Effector memory CD8-positive, alpha-beta T cell (primary cell): ENCODE measurements around the gene CCDC174.
A peak's percentile ranks its signal among the peaks of the same experiment; 100 is the strongest.
"Not testable (repeated sequence)": the region's sequence is repeated elsewhere in the genome, so short reads cannot be mapped to it uniquely, and the experiment has no call there.

ENCODE experiments used
- ATAC-seq: fragments of 150-1000 bp; cut with Tn5 transposase; replicated peaks from 2 replicates; pipeline ENCODE4 v1.10.0; 2021; ENCODE audit warnings: mild to moderate bottlenecking, moderate library complexity
- DNase-seq, 3 experiments: peaks; one replicate each; pipeline ENCODE4 v3.0.0; 2021
- H3K27ac Mint-ChIP-seq, 2 donors: one replicate each; pipeline ENCODE4 v1.8.0; 2022; ENCODE audit warnings: mild to moderate bottlenecking in 2 of 2, mixed read lengths in 2 of 2, moderate library complexity in 2 of 2
- H3K27me3 Mint-ChIP-seq, 2 donors: one replicate each; pipeline ENCODE4 v1.8.0; 2022; ENCODE audit warnings: mixed read lengths in 2 of 2
- H3K36me3 Mint-ChIP-seq: one replicate; pipeline ENCODE4 v1.8.0; 2022; ENCODE audit warnings: mild to moderate bottlenecking, moderate library complexity, mixed read lengths; ENCODE audit not compliant: insufficient read depth
- H3K4me1 Mint-ChIP-seq, 2 donors: one replicate each; pipeline ENCODE4 v1.8.0; 2022; ENCODE audit warnings: low read depth in 2 of 2, mixed read lengths in 2 of 2
- H3K4me3 Mint-ChIP-seq, 2 donors: one replicate each; pipeline ENCODE4 v1.8.0; 2022; ENCODE audit warnings: mild to moderate bottlenecking in 2 of 2, mixed read lengths in 2 of 2, moderate library complexity in 2 of 2
- H3K9me3 Mint-ChIP-seq, 2 donors: one replicate each; pipeline ENCODE4 v1.8.0; 2022; ENCODE audit warnings: mixed read lengths in 2 of 2
- total RNA-seq, 9 experiments: gene quantifications; one replicate each; lab custom pipeline; 2026; lab: John Stamatoyannopoulos, UW

Gene CCDC174
- 34.2 to 63.9 (median 44.0) reads per million in 9 experiments for total RNA-seq

DNA sequence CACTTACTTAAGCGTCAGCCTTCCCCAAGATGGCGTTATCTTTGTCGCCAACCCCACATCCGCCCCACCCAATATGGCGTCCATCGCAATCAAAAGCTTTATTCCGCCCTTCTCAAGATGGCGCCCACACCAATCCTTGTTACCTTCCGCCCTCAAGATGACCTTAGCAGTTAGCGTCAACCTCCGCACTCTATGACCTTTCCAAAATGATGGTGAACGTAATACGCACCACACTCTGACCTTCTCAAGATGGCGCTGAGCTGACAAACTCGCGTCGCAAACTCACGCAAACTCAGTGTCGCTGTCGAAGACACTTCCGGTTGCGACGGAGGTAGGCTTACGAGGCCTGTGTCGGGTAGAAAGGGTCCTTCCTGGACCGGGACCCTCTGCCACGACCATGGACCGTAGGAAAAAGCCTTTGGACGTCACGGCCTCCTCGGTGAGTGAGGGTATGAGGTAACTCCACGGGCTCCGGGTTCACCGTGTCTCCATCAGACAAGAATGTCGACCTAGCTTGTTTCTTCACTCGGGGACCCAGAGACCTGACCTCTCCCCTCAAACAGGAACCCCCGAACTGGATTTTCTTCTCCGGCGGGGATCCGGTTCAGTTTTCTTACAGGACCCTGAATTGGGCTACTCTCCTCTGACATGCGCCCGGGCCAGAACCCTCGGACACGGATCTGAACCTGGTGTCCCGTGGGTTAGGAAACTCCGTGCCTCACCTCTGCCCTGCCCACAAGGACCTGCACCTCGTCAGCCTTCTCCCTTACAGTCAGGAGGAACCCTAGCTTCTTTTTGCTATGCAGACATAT lies at the start of gene CCDC174:
Gene CCDC174 (plus strand): TSS at position 323 of the 812 bp plus-strand sequence. CDS start 75 bp downstream, at position 398.
- Mint-ChIP-seq H3K27ac (peak within 1 kb of the TSS; percentile 97 to 98), H3K9me3 (no peaks in the 10 kb centered on the region), H3K4me3 (peak within 1 kb of the TSS; percentile 89 to 91), H3K27me3 (no peaks in the 10 kb centered on the region), H3K4me1 (peaks cover 16 to 36% of the 10 kb centered on the region in 2 donors), H3K36me3 (peaks cover 37% of the 10 kb centered on the region)
- ATAC-seq: peak; percentile 94
- DNase-seq: peak; percentile 97 to 99 (median 98)

DNA sequence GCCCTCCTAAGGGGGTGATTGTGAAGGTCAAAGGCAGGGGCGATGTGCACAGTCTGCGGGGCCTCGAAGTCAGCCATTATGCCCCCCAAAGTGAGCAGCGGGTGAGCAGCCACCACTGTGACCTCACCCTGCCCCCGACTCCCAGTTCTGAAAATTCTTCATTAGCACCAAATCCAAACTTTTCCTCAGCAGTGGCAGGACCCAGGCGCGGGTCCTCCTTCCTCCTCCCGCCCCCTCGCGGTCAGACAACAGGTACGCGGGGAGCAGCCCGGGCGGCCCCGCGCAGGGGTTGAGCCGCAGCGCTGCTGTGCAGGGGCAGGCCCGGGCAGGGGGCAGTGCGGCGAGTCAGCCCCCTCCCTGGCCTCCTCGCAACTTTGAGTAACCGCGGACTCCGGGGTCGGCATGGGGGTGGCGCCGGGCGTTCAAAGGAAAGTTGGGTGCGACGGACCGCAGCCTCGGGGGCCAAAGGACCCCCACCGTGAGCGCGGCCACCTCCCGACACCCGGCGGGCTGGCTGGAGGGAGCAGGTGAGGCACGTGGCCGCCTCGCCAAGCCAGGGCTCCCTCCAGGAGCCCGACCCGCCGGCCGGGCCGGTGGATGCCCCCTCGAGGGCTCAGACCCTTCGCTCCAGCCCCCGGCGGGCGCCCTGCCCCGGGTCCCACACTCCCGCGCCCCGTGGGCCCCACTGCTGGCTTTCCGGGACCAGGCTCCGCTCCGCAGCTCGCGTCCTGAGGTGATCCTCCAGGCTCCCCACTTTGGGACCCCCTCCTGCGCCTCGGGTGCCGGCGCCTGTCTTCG lies 49.4 kb upstream of the CCDC174 start:
- Mint-ChIP-seq H3K4me3 (no peak overlapping the region), H3K27ac (no peak overlapping the region), H3K36me3 (no peaks in the 10 kb centered on the region), H3K27me3 (peaks cover 59 to 64% of the 10 kb centered on the region in 2 donors), H3K9me3 (peaks cover 11 to 13% of the 10 kb centered on the region in 2 donors), H3K4me1 (peaks cover 0 to 8% of the 10 kb centered on the region in 2 donors)
- DNase-seq: no peak
- no peak for ATAC-seq

DNA sequence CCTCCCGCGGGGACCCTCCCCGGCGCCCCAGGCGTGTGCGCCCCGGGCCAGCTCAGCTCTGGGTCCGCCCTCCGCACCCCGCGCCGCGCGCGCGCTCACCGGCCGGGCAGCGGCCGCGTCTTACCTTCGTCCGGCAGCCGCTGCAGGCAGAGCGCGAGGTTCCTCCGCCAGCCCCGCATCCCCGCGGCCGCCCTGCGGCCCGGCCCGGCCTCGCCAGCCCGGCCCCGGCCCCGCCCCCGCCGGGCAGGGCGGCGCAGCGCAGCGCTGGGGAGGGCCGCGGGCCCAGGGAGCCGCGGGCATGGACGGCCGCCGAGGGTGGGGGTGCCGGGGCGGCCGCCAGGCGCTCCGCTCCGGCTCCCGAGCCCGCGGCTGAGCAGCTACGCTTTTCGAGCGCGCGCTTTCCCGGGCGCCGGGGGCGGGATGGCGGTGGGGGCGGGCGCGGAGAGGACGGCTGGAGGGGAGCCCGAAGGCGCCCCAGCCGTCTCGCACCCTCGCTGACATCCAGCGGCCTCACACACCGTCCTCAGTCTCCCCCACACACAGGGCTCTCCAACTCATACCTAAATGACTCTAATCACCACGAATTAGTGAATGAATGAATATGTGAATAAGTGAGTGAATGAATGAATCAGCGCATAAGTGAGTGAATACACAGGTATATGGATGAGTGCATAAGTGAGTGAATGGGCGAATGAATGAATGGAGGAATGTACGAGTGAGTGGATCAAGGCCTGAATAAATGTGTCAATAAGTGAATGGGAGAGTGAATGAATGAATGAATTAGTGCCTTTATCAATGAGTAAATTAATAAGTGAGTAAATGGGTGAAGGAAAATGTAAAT lies 48.5 kb upstream of the CCDC174 start:
- Mint-ChIP-seq H3K36me3 (no peaks in the 10 kb centered on the region), H3K9me3 (peaks cover 11 to 13% of the 10 kb centered on the region in 2 donors), H3K4me1 (peaks cover 0 to 8% of the 10 kb centered on the region in 2 donors), H3K27ac (no peak overlapping the region), H3K4me3 (no peak overlapping the region), H3K27me3 (peaks cover 59 to 66% of the 10 kb centered on the region in 2 donors)
- ATAC-seq (no peak), DNase-seq (no peak)

DNA sequence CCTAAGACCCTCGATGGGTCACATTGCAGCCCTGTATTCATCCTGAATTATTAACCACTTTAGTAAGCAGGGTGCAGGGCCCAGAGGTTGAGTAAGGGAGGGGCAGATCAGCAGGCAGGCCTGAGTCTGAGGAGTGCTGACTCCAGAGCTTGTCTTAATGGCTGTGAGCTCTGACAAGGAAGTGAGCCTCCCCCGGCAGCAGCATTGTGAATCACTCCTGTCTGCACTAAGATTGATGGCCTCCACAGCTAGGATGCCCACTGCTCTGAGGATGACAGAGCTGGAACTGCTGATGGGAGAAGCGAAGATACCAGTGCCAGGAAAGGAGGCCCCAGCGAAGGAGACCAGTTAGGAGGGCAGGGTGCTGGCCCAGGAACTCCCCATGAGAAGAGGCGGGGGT lies 46.5 kb upstream of the CCDC174 start:
- no peak overlapping the region for H3K4me3 Mint-ChIP-seq
- peaks cover 46 to 63% of the 10 kb centered on the region in 2 donors for H3K27me3 Mint-ChIP-seq
- H3K36me3 Mint-ChIP-seq: no peaks in the 10 kb centered on the region
- H3K4me1 Mint-ChIP-seq: no peaks in the 10 kb centered on the region
- H3K27ac Mint-ChIP-seq: no peak overlapping the region
- no peak for ATAC-seq
- peaks cover 0 to 1% of the 10 kb centered on the region in 2 donors for H3K9me3 Mint-ChIP-seq
- no peak for DNase-seq

DNA sequence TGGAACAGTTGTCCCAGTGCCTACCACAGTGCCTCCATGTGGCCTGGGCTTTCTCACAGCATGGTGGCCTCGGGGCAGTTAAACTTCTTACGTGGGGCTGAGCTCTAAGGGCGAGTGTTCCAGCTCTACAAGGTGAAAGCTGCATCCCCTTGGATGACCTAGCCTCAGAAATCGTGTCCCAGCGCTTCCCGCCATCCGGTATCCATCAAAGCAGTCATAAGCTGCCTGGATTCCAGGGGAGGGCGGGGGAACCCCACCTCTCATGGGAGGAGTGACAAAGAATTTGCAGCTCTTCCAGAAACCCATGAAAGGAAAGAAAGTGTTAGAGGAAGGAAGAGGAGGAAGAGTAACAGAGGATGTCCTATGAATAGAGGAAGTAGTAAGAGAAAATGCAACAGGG lies 45.8 kb upstream of the CCDC174 start:
- H3K36me3 Mint-ChIP-seq: no peaks in the 10 kb centered on the region
- peaks cover 46 to 63% of the 10 kb centered on the region in 2 donors for H3K27me3 Mint-ChIP-seq
- ATAC-seq (no peak), DNase-seq (no peak)
- H3K27ac Mint-ChIP-seq: no peak overlapping the region
- H3K4me1 Mint-ChIP-seq: no peaks in the 10 kb centered on the region
- H3K4me3 Mint-ChIP-seq: no peak overlapping the region
- peaks cover 0 to 1% of the 10 kb centered on the region in 2 donors for H3K9me3 Mint-ChIP-seq

DNA sequence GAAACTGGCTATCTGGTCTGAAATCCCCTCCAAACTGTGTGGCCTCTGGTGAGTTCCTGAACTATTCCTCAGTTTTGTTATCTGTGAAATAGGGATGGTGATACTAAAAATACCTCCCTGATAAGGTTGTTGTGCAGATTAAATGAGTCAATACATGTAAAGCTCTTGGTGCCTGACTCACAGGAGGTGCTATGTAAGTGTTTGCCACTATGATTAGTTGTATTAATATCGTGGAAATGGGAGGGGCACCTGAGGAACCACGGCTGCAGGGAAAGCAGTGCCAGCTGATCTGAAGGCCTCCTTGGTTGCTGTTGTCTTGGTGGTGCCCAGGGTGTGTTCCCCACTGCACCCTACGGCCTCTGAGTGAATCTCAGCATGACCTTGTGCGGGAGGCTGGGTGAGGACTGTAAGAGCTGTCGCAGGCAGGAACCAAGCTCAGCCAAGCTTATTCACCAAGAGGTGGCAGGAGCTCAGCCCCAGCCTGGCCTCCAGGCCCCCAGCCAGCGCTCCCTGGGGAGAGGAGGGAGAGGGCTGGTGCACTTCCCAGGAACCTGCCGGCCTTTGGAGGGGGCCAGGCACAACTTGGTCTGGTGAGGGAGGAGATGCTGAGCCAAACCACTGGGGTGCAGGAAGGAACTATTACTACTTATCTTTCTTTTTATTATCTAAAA lies 44.8 kb upstream of the CCDC174 start:
- Mint-ChIP-seq H3K9me3 (peaks cover 0 to 1% of the 10 kb centered on the region in 2 donors), H3K27me3 (peaks cover 45 to 56% of the 10 kb centered on the region in 2 donors), H3K4me3 (no peak overlapping the region), H3K36me3 (no peaks in the 10 kb centered on the region), H3K27ac (no peak overlapping the region), H3K4me1 (no peaks in the 10 kb centered on the region)
- no peak for ATAC-seq
- no peak for DNase-seq

DNA sequence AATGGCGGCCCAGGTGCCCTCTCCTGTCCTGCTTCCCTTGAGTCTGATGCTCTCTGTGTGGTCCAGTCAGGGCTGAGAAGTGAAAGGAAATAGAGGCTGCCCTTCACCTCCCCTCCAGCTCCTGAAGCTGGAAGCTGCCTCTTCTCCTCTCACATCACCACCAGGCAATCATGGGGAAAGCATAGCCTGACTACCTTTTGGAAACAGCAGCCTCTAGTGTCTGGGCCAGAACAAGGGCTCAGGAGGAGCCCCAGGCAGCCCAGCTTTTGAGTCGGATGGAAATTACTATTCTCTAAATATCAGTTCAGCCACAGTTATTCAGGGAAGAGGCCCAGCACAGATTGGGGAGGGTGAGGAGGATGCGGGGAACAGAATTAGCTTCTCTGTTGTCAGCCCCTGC lies 43.3 kb upstream of the CCDC174 start:
- ATAC-seq (no peak), DNase-seq (no peak)
- Mint-ChIP-seq H3K9me3 (peaks cover 0 to under 1% of the 10 kb centered on the region in 2 donors), H3K4me1 (no peaks in the 10 kb centered on the region), H3K36me3 (no peaks in the 10 kb centered on the region), H3K4me3 (no peak overlapping the region), H3K27me3 (peaks cover 49 to 60% of the 10 kb centered on the region in 2 donors), H3K27ac (no peak overlapping the region)

GRCh38 chr3:14609058-14609457 lies 42.5 kb upstream of the CCDC174 start:
- DNase-seq, ATAC-seq, H3K4me3 Mint-ChIP-seq, H3K36me3 Mint-ChIP-seq, H3K9me3 Mint-ChIP-seq, H3K27ac Mint-ChIP-seq, H3K4me1 Mint-ChIP-seq: not testable (repeated sequence)
- peaks cover 45 to 60% of the 10 kb centered on the region in 2 donors for H3K27me3 Mint-ChIP-seq

DNA sequence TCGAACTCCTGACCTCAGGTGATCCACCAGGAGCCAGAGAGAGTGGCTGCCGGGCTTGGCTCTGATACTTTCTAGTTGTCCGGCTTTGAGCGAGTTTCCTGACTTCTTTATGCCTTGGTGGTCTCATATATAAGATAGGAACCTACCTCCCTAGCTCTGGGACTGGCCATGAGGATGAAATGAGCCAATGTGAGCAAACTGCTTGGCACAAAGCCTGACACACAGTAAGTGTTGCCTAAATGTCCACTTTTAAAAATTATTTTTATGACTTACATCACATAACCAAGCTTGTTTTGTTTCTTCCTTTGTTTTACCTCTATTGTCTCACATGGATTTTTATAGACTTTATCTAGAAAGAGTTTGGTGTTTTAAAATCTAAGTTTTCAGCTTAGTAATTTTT lies 42.1 kb upstream of the CCDC174 start:
- peaks cover 42 to 63% of the 10 kb centered on the region in 2 donors for H3K27me3 Mint-ChIP-seq
- no peaks in the 10 kb centered on the region for H3K9me3 Mint-ChIP-seq

DNA sequence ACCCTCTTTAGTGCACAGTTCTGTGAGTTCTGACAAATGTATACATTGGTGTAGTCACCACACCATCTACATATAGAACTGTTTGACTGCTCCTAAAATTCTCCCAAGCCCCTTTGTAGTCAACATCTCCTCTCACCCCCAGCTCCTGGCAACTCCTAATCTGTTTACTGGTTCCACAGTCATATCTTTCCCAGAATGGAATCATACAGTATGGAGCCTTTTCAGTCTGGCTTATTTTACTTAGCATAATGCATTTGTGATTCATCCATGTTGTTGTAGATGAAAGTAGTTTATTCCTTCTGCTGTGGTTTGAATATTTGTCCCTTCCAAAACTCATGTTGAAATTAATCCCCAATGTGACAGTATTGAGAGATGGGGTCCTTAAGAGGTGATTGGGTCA lies 41.6 kb upstream of the CCDC174 start:
- no peak for DNase-seq
- Mint-ChIP-seq H3K27ac (no peak overlapping the region), H3K36me3 (no peaks in the 10 kb centered on the region), H3K27me3 (peaks cover 37 to 60% of the 10 kb centered on the region in 2 donors), H3K4me3 (no peak overlapping the region), H3K4me1 (no peaks in the 10 kb centered on the region), H3K9me3 (no peaks in the 10 kb centered on the region)
- ATAC-seq: no peak

More for the DNA sequence above, 42.1 kb upstream of the CCDC174 start:
- H3K36me3 Mint-ChIP-seq: no peaks in the 10 kb centered on the region
- DNase-seq (no peak), ATAC-seq (no peak)
- no peak overlapping the region for H3K27ac Mint-ChIP-seq
- H3K4me3 Mint-ChIP-seq: no peak overlapping the region
- no peaks in the 10 kb centered on the region for H3K4me1 Mint-ChIP-seq

DNA sequence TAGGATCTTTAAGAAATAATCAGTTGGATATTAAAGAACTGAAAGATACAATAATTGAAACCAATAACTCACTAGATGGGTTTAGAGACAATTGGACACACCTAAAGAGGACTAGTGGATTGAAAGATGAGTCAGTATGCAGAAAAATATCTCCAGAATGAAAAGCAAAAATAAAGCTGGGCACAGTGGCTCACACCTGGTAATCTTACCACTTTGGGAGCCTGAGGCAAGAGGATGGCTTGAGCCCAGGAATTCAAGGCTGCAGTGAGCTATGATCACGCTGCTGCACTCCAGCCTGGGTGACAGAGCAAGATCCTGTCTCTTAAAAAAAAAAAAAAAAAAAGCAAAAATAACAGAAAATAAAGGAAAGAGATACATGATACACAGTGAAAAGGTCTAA lies 37.4 kb upstream of the CCDC174 start:
- no peak for DNase-seq
- Mint-ChIP-seq H3K4me3 (no peak overlapping the region), H3K9me3 (no peaks in the 10 kb centered on the region), H3K27me3 (peaks cover 33 to 64% of the 10 kb centered on the region in 2 donors), H3K4me1 (no peaks in the 10 kb centered on the region), H3K27ac (no peak overlapping the region), H3K36me3 (no peaks in the 10 kb centered on the region)
- no peak for ATAC-seq

- Mint-ChIP-seq H3K27ac (no peak overlapping the region), H3K9me3 (no peaks in the 10 kb centered on the region), H3K4me3 (no peak overlapping the region), H3K27me3 (peaks cover 33 to 69% of the 10 kb centered on the region in 2 donors), H3K36me3 (no peaks in the 10 kb centered on the region), H3K4me1 (no peaks in the 10 kb centered on the region)
- ATAC-seq: no peak
- no peak for DNase-seq
These were observed 36.7 kb upstream of the CCDC174 start for GRCh38 chr3:14614862-14615261.
